ENCODE results near the gene SQSTM1. TPM values are rescaled to one million over a fixed set of nuclear protein-coding genes. Genes with fewer than 3 reads are reported as not detected.

The SQSTM1 gene
- total and polyA plus RNA-seq, 2 of the 8 experiments (the other 6 are each of a cell fraction or from before 2014, with no cell fraction given) = 78.6 to 110 TPM

DNA sequence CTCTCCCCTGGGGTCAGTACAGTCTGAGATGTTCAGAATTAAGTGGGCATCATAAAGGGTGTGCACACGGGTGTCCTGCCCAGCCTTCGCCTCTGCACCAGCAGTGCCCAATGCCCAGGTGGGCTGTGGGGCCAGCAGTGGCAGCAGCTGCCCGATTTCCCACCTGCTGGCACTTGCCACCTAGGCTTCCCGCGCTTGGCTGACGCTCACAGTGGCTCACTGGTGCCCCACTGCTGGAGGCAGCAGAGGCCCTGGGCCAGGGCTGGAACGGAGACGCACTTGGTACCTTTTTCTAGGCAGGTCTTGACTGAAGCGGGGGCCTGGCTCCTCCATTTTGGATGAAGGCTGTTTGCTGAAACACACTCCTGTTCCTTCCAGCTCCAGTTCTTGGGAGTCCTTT is 20.9 kb downstream of the SQSTM1 start:
- peaks cover 2 to 6% of the 10 kb centered on the region in 2 experiments for H4K20me1 ChIP-seq (replicated peaks in 1 of 2; ENCODE audit: control insufficient read depth in 1 of 2, insufficient read depth in 2 of 2, low read length in 2 of 2)
- no peak overlapping the region for H2BK5ac ChIP-seq (ENCODE audit: low read depth, low read length)
- H2BK15ac ChIP-seq (ENCODE audit: low read length) = no peak overlapping the region
- peaks cover under 1 to 9% of the 10 kb centered on the region in 2 experiments; a peak in 3 of 4 replicates for H3K9me3 ChIP-seq (ENCODE audit: insufficient read depth in 2 of 2, low read depth in 1 of 2, low read length in 1 of 2)
- no peak overlapping the region for H2BK120ac ChIP-seq (replicated peaks; ENCODE audit: low read depth, low read length)
- no peak overlapping the region for H3K18ac ChIP-seq (ENCODE audit: extremely low read depth, low read length)
- H3K4ac ChIP-seq (replicated peaks; ENCODE audit: insufficient read length, low read depth, low read length) = no peak overlapping the region
- H3K9ac ChIP-seq (replicated peaks in 1 of 4; ENCODE audit: extremely low read depth in 1 of 4, low read depth in 3 of 4, low read length in 3 of 4) = no peak overlapping the region
- H3K27ac ChIP-seq (ENCODE audit: low read depth, low read length) = no peak overlapping the region
- no peaks in the 10 kb centered on the region for H3K79me2 ChIP-seq (ENCODE audit: control insufficient read depth in 1 of 2, insufficient read depth in 2 of 2, low read length in 2 of 2)
- H3K23me2 ChIP-seq (ENCODE audit: low read depth, low read length) = no peaks in the 10 kb centered on the region
- no peak for DNase-seq (ENCODE audit: low read depth in 1 of 2, low spot score in 2 of 2)
- H3K4me2 ChIP-seq (ENCODE audit: insufficient read depth in 1 of 2, low read depth in 2 of 2, low read length in 2 of 2) = no peak overlapping the region
- H3K56ac ChIP-seq (replicated peaks; ENCODE audit: insufficient read length, low read depth, low read length) = no peak overlapping the region
- no peak for TF ChIP-seq RBBP5 (IDR thresholded peaks at IDR 0.05; ENCODE audit: borderline replicate concordance, low read depth, low read length)
- TF ChIP-seq TEAD4 (IDR thresholded peaks at IDR 0.05; ENCODE audit: low read depth, low read length) = no peak
- no peak for TF ChIP-seq CBX5 (IDR thresholded peaks at IDR 0.05; ENCODE audit: low read depth, low read length)
- TF ChIP-seq, protein P1, sequence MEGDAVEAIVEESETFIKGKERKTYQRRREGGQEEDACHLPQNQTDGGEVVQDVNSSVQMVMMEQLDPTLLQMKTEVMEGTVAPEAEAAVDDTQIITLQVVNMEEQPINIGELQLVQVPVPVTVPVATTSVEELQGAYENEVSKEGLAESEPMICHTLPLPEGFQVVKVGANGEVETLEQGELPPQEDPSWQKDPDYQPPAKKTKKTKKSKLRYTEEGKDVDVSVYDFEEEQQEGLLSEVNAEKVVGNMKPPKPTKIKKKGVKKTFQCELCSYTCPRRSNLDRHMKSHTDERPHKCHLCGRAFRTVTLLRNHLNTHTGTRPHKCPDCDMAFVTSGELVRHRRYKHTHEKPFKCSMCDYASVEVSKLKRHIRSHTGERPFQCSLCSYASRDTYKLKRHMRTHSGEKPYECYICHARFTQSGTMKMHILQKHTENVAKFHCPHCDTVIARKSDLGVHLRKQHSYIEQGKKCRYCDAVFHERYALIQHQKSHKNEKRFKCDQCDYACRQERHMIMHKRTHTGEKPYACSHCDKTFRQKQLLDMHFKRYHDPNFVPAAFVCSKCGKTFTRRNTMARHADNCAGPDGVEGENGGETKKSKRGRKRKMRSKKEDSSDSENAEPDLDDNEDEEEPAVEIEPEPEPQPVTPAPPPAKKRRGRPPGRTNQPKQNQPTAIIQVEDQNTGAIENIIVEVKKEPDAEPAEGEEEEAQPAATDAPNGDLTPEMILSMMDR (IDR thresholded peaks at IDR 0.05; ENCODE audit: control extremely low read depth in 1 of 3, insufficient read depth in 1 of 3, low read depth in 1 of 3, low read length in 3 of 3) = no peak
- no peak for TF ChIP-seq CHD2 (IDR thresholded peaks at IDR 0.05; ENCODE audit: low read length)
- ChIA-PET CTCF (ENCODE audit: partially characterized antibody) (interaction anchor here (0.7 kb wide), 1 partner anchor 149 kb away, joined by 3 read pairs; no protein-coding TSS in a partner anchor), POLR2A (ENCODE audit: partially characterized antibody) (interaction anchor here (0.8 to 7.7 kb wide), 4 partner anchors 10 to 61 kb away, joined by 3 to 47 read pairs (median 4); no protein-coding TSS in a partner anchor)
- no peak overlapping the region; the same call in 1 of the 2 replicates for H4K8ac ChIP-seq (ENCODE audit: extremely low read depth, insufficient read depth, low read length)
- no peak overlapping the region for H4K5ac ChIP-seq (ENCODE audit: insufficient read length, low read depth, low read length)
- no peak overlapping the region for H2AFZ ChIP-seq (ENCODE audit: low read length)
- no peaks in the 10 kb centered on the region for H3K4me1 ChIP-seq (replicated peaks in 1 of 4; ENCODE audit: control insufficient read depth in 3 of 4, insufficient read depth in 4 of 4, low read length in 3 of 4)
- whole genome bisulfite sequencing, 2 experiments (ENCODE audit: extremely low coverage in 1 of 2, insufficient coverage in 1 of 2, insufficient read length in 1 of 2, insufficient replicate concordance in 2 of 2, low coverage in 1 of 2, low lambda C conversion rate in 2 of 2, missing lambda C conversion rate in 1 of 2) = 90% methylated on average over 8 of the region's 9 CpGs; no CpG with 5 or more reads in 1 of the 2 experiments
- H2BK20ac ChIP-seq (ENCODE audit: low read length) = no peak overlapping the region
- H3K36me3 ChIP-seq (ENCODE audit: control insufficient read depth in 2 of 4, insufficient read depth in 4 of 4, low read length in 3 of 4) = peaks cover 15 to 53% (median 36%) of the 10 kb centered on the region in 4 experiments
- H2BK12ac ChIP-seq (ENCODE audit: low read depth, low read length) = no peak overlapping the region
- no peak overlapping the region for H3K4me3 ChIP-seq (ENCODE audit: extremely low read depth in 1 of 4, insufficient read depth in 2 of 4, low read depth in 3 of 4, low read length in 4 of 4)
- H3K23ac ChIP-seq (ENCODE audit: insufficient read length) = no peak overlapping the region
- H3K79me1 ChIP-seq (ENCODE audit: low read depth, low read length) = no peaks in the 10 kb centered on the region
- no peak for FAIRE-seq
- H4K91ac ChIP-seq (replicated peaks; ENCODE audit: insufficient read length, low read length) = no peak overlapping the region
- H3K27me3 ChIP-seq (replicated peaks in 1 of 4; ENCODE audit: control insufficient read depth in 3 of 4, extremely low read depth in 1 of 4, insufficient read depth in 3 of 4, low read length in 3 of 4) = no peaks in the 10 kb centered on the region
- no peak overlapping the region for H3K14ac ChIP-seq (ENCODE audit: insufficient read length)
- H2AK5ac ChIP-seq (ENCODE audit: low read depth, low read length) = no peak overlapping the region

Measured in H1 (cell line).